MM.1S (cell line): Measurements from ENCODE around the gene IMPA2.

Experiments used
- DNase-seq: peaks from one replicate; pipeline ENCODE4 v3.0.0-alpha.2; 2015
- H2AFZ ChIP-seq: fragments of 300-600 bp; sonication (generic); 2 replicates; pipeline ENCODE4 v1.6.0; 2016; ENCODE audit warnings: antibody characterized with exemption, low read length
- H3F3A ChIP-seq: fragments of 300-600 bp; sonication (generic); 2 replicates; pipeline ENCODE4 v1.6.1; 2016; ENCODE audit warnings: mild to moderate bottlenecking, antibody characterized with exemption, low read length, moderate library complexity, mixed read lengths; ENCODE audit not compliant: insufficient read depth
- H3K27ac ChIP-seq: fragments of 300-600 bp; sonication (generic); 2 replicates; pipeline ENCODE4 v1.5.1; 2016; ENCODE audit warnings: mild to moderate bottlenecking, low read length
- H3K27me3 ChIP-seq: fragments of 300-600 bp; sonication (generic); replicated peaks from 2 replicates; pipeline ENCODE4 v1.6.0; 2016; ENCODE audit warnings: low read length; ENCODE audit not compliant: insufficient read depth
- H3K36me3 ChIP-seq: fragments of 300-600 bp; sonication (generic); replicated peaks from 2 replicates; pipeline ENCODE4 v1.6.1; 2016; ENCODE audit warnings: mild to moderate bottlenecking, low read length, mixed read lengths; ENCODE audit not compliant: insufficient read depth
- H3K4me1 ChIP-seq: fragments of 300-600 bp; sonication (generic); 2 replicates; pipeline ENCODE4 v1.6.1; 2016; ENCODE audit warnings: low read length, mixed read lengths
- H3K4me2 ChIP-seq: fragments of 300-600 bp; sonication (generic); 2 replicates; pipeline ENCODE4 v1.6.0; 2016; ENCODE audit warnings: low read depth, low read length
- H3K4me3 ChIP-seq: fragments of 300-600 bp; sonication (generic); 2 replicates; pipeline ENCODE4 v1.5.1; 2016; ENCODE audit warnings: low read length, mixed read lengths
- H3K79me2 ChIP-seq: fragments of 300-600 bp; sonication (generic); 2 replicates; pipeline ENCODE4 v1.6.1; 2016; ENCODE audit warnings: mixed run types, low read length, mixed read lengths
- H3K9ac ChIP-seq: fragments of 300-600 bp; sonication (generic); 2 replicates; pipeline ENCODE4 v1.6.1; 2016; ENCODE audit warnings: low read length, mixed read lengths
- H3K9me2 ChIP-seq: fragments of 300-600 bp; sonication (generic); replicated peaks from 2 replicates; pipeline ENCODE4 v1.6.1; 2016; ENCODE audit warnings: mild to moderate bottlenecking, low read length, mixed read lengths; ENCODE audit not compliant: insufficient read depth
- H3K9me3 ChIP-seq: fragments of 300-600 bp; sonication (generic); replicated peaks from 2 replicates; pipeline ENCODE4 v1.6.1; 2016; ENCODE audit warnings: mild to moderate bottlenecking, low read length, mixed read lengths; ENCODE audit not compliant: insufficient read depth
- H4K20me1 ChIP-seq: fragments of 300-600 bp; sonication (generic); 2 replicates; pipeline ENCODE4 v1.6.1; 2016; ENCODE audit warnings: mild to moderate bottlenecking, low read length, moderate library complexity, mixed read lengths; ENCODE audit not compliant: insufficient read depth
- EZH2 ChIP-seq: fragments of 300-600 bp; sonication (generic); optimal IDR thresholded peaks from 2 replicates; pipeline ENCODE3; 2017; ENCODE audit warnings: low read depth, mild to moderate bottlenecking, antibody characterized with exemption, low read length, mixed read lengths
- EZH2phosphoT487 ChIP-seq: fragments of 300-600 bp; sonication (generic); IDR thresholded peaks from 2 replicates; pipeline ENCODE4 v1.6.1; 2018; ENCODE audit warnings: antibody characterized with exemption, low read length
- TF ChIP-seq, protein P1 (sequence below): fragments of 300-600 bp; sonication (generic); IDR thresholded peaks from 2 replicates; pipeline ENCODE4 v1.5.1; 2016; ENCODE audit warnings: antibody characterized with exemption, low read length, mixed read lengths

Gene IMPA2

DNA sequence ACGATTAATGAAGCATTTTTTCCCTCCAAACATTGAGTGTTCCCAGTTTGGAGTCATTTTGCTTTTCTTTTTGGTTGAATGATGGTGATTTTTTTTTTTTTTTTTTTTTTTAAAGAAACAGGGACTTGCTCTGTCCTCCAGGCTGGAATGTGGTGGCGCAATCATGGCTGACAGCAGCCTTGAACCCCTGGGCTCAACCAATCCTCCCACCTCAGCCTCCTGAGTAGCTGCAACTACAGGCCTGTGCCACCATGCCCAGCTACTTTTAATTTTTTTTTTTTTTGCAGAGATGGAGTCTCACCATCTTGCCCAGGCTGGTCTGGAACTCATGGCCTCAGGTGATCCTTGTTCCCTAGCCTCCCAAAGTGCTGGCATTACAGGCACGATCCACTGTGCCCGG lies 46.2 kb downstream of the IMPA2 start:
- DNase-seq: no peak

DNA sequence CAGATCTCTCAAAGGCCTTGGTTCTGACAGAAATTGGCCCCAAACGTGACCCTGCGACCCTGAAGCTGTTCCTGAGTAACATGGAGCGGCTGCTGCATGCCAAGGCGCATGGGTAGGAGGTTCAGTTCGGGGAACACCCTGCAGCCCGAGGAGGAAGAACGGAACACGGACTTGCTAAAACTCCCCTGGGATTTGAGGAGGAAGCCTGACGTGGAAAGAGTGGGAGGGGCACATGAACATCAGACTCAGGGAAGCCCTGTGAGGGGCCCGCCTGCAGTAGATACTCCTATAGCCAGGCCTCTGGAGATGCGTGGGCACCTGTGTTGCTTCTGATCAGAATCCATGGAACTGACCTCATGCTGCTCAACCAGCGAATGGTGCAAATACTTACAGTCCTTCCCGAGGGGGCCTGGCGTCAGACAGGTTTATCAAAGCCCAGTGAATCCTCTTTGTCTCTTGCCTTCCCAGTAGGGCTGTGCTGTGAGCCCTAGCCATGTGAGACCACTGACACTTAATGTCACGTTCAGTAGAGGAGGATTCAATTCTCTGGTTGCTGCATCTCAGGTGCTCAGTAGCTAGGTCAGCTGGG lies 46.8 kb downstream of the IMPA2 start:
- H3K27ac ChIP-seq: no peak overlapping the region

More for the DNA sequence above, 46.2 kb downstream of the IMPA2 start:
- Histone ChIP-seq H3K9me3 (no peaks in the 10 kb centered on the region), H3K9ac (no peak overlapping the region), H3K27me3 (no peaks in the 10 kb centered on the region), H3F3A (no peaks in the 10 kb centered on the region), H3K4me1 (no peaks in the 10 kb centered on the region), H3K4me2 (no peak overlapping the region), H3K36me3 (no peaks in the 10 kb centered on the region), H3K4me3 (no peak overlapping the region), H4K20me1 (no peaks in the 10 kb centered on the region), H3K79me2 (no peaks in the 10 kb centered on the region), H3K9me2 (no peaks in the 10 kb centered on the region), H3K27ac (no peak overlapping the region), H2AFZ (no peak overlapping the region)
- TF ChIP-seq EZH2: no peak
- TF ChIP-seq EZH2phosphoT487: no peak
- TF ChIP-seq, protein P1, sequence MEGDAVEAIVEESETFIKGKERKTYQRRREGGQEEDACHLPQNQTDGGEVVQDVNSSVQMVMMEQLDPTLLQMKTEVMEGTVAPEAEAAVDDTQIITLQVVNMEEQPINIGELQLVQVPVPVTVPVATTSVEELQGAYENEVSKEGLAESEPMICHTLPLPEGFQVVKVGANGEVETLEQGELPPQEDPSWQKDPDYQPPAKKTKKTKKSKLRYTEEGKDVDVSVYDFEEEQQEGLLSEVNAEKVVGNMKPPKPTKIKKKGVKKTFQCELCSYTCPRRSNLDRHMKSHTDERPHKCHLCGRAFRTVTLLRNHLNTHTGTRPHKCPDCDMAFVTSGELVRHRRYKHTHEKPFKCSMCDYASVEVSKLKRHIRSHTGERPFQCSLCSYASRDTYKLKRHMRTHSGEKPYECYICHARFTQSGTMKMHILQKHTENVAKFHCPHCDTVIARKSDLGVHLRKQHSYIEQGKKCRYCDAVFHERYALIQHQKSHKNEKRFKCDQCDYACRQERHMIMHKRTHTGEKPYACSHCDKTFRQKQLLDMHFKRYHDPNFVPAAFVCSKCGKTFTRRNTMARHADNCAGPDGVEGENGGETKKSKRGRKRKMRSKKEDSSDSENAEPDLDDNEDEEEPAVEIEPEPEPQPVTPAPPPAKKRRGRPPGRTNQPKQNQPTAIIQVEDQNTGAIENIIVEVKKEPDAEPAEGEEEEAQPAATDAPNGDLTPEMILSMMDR: no peak

DNA sequence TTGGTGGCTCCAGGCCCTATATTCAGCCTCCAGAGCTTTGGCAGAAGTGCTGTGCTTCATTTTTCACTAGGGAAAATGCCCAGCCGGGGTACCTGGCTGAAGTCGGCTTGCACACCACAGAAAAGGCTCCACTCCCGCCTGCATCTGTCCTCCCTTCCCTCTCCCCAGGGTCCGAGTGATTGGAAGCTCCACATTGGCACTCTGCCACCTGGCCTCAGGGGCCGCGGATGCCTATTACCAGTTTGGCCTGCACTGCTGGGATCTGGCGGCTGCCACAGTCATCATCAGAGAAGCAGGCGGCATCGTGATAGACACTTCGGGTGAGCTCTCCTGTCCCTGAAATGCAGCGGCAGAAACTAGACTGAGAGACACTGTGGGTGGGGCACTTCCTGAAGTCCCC lies 47.4 kb downstream of the IMPA2 start:
- TF ChIP-seq, protein P1: no peak
- no peak for TF ChIP-seq EZH2
- TF ChIP-seq EZH2phosphoT487: no peak
- Histone ChIP-seq H3K79me2 (no peaks in the 10 kb centered on the region), H3K4me2 (no peak overlapping the region), H3F3A (no peaks in the 10 kb centered on the region), H3K4me1 (no peaks in the 10 kb centered on the region), H3K27ac (no peak overlapping the region), H3K9ac (no peak overlapping the region), H2AFZ (no peak overlapping the region), H3K27me3 (no peaks in the 10 kb centered on the region), H3K9me2 (no peaks in the 10 kb centered on the region), H3K4me3 (no peak overlapping the region), H3K9me3 (no peaks in the 10 kb centered on the region), H4K20me1 (no peaks in the 10 kb centered on the region), H3K36me3 (no peaks in the 10 kb centered on the region)
- DNase-seq: no peak

More for the DNA sequence above, 46.8 kb downstream of the IMPA2 start:
- no peaks in the 10 kb centered on the region for H3F3A ChIP-seq
- no peaks in the 10 kb centered on the region for H3K9me3 ChIP-seq
- H3K4me2 ChIP-seq: no peak overlapping the region
- no peak overlapping the region for H3K9ac ChIP-seq
- H3K9me2 ChIP-seq: no peaks in the 10 kb centered on the region
- no peak overlapping the region for H2AFZ ChIP-seq
- H3K4me1 ChIP-seq: no peaks in the 10 kb centered on the region
- no peaks in the 10 kb centered on the region for H3K36me3 ChIP-seq
- DNase-seq: no peak
- H3K4me3 ChIP-seq: no peak overlapping the region
- H4K20me1 ChIP-seq: no peaks in the 10 kb centered on the region
- no peak for TF ChIP-seq EZH2phosphoT487
- TF ChIP-seq, protein P1: no peak
- H3K27me3 ChIP-seq: no peaks in the 10 kb centered on the region
- H3K79me2 ChIP-seq: no peaks in the 10 kb centered on the region
